Activated CD4-positive, CD25-positive, alpha-beta regulatory T cell treated with anti-CD3 and anti-CD28 coated beads, Interleukin-2, amount 50 U/mL, for 24 hours (primary cell): Measurements from ENCODE around the gene IRF7.
A peak's percentile ranks its signal among the peaks of the same experiment; 100 is the strongest.

Source experiments
- ATAC-seq, 2 donors: fragments of 150-1000 bp; cut with Tn5 transposase; one replicate each; pipeline ENCODE4 v1.10.0; 2021; ENCODE audit warnings: mild to moderate bottlenecking in 1 of 2, moderate library complexity in 1 of 2

Gene IRF7

DNA sequence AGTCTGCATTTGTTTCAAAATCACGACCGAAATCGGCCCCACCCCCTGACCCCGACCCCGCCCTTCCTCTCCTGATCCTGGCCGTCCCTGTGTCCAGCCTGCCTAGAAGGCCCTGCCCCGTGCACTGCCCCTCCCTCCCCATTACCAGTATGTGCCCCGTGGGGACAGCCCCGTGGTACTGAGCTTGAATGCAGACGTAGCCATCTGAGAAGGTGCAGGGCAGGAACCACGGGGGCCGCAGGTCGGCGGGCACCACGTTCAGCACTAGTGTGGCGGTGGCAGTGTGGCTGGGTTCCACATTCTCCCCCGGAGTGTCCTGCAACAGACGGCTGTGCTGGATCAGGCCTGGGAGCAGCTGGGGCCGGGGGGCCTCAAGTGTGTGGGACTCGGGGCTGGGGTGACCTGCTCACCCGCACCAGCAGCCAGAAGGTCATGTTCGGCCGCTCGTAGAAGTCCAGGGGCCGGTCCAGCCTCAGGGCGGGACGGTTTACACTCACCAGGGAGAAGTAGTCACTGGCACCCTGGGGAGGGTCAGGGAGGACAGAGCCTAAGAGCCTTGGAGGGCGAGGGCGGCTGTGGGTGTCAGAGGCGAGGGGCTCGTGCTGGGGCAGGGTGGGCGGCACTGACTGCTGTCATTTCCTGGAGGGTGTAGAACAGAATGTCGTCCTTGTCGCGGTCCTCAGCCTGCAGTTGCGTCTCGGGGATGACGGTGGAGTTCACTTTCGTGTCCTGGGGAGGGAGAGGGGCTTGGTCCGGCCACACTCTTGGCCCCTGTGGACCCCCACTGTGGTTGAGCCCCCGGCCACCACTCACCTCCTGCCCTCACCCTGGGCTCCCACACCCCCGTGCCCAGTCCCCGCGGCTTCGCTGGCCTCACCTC is 5.4 kb upstream of the IRF7 start:
- no peak for ATAC-seq

- ATAC-seq: no peak
Measured at GRCh38 chr11:620201-620600, 4.5 kb upstream of the IRF7 start.

GRCh38 chr11:619628-620050 is 3.9 kb upstream of the IRF7 start:
- no peak for ATAC-seq

DNA sequence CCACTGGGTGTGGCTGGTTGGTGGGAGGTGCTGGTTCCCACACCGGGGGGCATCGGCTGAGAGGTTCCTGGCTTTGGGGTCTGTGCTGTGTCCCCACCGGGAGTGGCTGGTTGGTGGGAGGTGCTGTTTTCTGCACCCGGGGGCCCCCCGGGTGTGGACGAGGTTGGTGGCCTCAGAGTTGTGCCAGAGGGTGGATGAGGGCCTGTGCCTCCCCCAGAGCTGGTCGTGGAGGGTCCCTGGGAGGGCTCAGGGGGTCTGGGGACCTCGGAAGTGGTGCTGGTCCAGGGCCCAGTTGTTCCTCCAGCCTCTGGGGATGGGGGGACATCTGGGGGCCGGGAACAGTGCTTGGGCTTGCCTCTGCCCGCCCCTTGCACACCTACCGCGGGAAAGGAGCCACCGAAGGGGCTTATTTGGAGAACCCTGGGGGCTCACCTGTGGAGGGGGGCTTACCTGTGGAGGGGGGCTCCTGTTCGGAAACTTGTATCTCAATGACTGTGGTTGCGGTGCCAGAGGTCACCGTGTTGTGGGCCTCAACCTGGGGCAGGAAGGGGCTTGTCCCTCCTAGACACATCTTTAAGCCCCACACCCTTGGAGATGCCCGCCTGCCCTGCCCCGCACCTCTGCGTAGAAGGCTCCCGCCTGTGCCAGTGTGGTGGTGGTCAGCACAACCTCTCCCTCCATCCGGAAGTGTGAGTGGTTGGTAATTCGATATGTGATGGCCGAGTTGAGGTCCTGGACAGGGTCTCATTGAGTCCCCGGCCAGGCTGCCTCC is 3.3 kb upstream of the IRF7 start:
- ATAC-seq: no peak

DNA sequence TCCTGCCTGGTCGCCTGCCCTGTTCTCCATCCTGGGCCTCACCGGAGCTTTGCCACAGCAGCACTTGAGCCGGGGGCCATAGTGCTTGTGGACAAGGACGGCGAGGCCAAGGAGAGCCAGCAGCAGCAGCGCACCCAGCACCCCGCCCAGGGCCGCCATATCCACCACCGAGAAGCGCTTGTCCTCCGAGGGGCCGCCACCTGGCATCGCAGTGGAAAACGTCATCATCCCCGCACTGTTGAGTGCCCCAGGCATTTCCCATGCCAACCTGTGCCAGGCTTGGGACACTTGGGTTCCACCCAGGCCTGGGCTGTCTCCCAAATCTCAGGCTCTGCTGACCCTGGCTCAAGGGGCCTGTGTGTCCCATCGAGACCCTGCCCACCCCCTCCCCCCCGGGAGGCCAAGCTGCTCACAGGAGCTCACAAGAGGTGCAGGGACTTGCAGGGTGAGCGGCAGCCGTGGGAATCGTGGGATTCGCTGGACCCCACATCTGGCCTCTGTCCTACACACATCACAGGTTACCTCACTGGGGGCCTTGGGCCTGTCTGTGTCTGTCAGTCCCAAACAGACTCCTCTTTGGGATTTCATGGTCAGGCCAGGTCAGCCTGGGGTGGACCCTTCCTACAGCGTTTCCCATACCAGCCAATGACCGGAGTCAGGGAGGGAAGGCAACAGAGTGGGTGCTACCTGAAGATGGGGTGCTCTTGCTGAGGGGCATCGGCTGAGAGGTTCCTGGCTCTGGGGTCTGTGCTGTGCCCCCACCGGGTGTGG is 2.3 kb upstream of the IRF7 start:
- ATAC-seq: no peak

DNA sequence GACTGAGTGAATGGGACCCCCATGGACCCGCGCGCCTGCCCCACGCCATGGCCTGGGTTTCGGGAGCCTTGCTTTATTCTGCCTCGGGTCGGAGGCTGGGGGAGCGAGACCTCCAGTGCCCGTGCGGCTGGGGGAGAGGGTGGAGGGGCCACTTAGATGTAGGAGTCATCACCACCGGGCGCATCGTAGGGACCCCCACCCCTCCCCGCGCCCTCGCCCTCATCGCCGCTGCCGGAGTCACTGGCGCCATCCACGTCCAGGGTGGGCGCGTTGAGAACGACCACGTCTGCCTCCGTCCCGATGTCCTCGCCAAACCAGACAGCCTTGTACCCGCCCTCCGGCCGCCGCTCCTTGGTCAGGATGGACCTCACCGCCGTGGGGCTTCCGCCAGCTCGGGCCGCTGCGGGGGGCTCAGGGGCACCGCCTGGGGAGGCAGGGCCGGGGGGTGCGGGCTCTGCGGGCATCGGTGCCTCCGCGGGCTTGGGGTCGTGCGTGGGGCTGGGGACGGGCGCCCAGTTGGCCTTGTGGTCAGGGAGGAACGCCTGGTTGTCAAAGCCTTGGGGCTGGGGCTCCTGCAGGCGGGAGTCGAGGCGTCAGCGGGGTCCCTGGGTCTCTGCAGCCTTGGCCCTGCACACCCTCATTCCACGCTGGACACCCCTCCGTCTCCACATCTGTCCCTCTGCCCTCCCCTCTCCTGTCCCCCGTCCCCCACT is 1.6 kb upstream of the IRF7 start:
- ATAC-seq: no peak

- ATAC-seq: no peak
Measured at GRCh38 chr11:616320-617198, 809 bp upstream of the IRF7 start.

DNA sequence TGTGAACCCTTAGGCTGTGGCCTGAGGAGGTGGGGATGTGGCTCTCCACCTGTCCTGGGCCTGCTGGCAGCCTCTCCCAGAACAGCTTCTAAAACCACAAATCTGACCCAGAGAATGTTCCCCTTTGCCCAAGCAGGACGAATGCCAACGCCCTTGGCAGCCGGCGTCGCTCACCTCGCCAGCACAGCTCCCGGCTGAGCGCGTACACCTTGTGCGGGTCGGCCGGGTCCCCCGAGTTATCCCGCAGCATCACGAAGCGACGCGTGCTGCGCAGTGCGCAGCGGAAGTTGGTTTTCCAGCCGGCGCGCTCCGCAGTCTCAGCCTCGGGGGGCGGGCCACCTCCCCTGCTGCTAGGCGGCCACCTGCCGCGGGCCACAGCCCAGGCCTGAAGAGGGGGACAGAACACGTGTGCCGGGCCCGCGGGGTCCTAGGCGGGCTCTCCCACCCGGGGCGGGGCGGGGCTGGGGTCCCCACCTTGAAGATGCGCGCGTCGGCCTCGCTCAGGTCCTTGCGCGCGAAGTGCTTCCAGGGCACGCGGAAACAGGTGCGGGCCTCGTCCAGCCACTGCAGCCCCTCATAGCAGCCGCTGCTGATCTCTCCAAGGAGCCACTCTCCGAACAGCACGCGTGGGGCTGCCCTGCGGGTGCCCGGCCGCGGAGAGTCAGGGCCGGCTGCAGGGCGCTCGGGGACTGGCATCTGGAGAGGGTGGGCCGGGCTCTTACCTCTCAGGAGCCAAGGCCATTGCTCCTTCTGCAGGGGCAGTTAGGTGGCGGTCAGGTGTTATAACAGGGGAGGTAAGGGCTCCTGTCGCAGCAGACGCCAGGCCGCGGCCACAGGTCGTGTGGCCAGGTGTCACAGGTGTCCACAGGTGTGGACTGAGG is 887 bp downstream of the IRF7 start:
- no peak for ATAC-seq

DNA sequence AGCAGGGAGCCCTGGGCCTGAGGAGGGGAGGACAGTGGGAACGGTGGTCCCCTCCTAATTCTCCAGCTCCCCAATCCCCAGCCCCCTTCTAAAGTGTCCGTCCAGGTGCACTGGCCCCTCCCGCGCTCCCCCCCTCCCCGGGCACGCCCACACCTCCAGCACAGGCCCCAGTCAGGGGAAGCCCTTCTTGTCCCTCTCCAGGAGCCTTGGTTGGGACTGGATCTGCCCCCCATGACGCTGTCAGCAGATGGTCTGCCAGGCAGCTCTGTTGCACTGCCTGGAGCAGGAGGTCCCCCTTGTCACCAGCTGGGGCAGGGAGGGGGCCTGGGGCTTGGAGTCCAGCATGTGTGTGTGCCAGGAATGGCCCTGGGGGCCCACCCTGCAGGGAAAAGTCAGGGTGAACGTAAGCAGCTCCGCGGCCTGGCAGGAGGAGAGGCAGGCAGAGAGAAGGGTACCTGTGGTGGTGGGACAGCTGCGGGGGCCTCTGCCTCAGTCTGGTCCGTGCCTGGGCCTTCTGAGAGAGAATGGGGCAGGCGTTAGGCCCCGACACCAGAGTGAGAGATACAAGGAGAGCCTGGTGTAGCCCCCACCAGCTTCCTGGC is 1.6 kb downstream of the IRF7 start:
- no peak for ATAC-seq

- peak; percentile 22 to 24 for ATAC-seq
Measured at GRCh38 chr11:613369-613968, 2.3 kb downstream of the IRF7 start.

DNA sequence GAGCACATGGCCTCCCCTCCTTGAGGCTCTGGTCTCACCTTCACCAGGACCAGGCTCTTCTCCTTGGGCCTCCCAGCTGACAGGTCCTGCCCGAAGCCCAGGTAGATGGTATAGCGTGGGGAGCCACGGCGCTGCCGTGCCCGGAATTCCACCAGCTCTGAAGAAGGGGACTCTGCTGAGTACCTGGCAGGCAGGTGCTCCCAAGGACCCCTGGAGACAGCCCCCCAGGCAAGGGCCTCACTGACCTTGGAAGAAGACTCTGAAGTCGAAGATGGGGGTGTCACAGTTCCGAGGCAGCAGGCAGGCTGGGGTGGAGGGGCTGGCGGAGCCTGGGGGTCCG is 2.8 kb downstream of the IRF7 start:
- ATAC-seq: no peak

DNA sequence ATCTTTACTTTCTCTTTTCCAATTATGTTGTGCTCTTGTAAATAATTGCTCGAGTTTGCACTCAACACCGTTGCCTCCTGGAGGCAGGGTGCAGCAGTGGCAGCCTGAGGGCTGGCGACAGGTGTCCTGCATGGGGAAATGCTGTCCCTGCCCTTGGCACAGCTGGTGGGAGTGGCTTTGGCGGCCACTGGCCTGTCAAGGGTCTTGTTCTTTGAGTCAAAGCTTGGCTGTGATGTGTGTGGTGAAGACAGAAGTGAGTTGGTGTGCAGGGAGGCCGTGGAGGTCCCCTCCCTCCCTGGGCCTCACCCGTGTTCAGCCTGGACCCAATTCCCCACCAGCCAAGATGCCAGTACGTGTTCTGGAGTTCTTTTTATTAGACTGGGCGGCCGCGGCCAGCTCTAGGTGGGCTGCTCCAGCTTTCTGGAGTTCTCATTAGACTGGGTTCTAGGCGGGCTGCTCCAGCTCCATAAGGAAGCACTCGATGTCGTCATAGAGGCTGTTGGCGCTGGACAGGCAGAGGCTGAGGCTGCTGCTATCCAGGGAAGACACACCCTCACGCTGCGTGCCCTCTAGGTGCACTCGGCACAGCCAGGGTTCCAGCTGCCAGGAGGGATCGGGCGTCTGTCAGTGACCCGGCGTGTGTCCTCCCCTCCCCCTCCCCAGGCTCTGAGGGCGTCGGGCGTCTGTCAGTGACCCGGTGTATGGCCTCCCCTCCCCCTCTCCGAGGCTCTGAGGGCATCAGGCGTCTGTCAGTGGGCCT is 3.4 kb downstream of the IRF7 start:
- no peak for ATAC-seq

- ATAC-seq: no peak
Measured at GRCh38 chr11:611001-611996, 4.5 kb downstream of the IRF7 start.

DNA sequence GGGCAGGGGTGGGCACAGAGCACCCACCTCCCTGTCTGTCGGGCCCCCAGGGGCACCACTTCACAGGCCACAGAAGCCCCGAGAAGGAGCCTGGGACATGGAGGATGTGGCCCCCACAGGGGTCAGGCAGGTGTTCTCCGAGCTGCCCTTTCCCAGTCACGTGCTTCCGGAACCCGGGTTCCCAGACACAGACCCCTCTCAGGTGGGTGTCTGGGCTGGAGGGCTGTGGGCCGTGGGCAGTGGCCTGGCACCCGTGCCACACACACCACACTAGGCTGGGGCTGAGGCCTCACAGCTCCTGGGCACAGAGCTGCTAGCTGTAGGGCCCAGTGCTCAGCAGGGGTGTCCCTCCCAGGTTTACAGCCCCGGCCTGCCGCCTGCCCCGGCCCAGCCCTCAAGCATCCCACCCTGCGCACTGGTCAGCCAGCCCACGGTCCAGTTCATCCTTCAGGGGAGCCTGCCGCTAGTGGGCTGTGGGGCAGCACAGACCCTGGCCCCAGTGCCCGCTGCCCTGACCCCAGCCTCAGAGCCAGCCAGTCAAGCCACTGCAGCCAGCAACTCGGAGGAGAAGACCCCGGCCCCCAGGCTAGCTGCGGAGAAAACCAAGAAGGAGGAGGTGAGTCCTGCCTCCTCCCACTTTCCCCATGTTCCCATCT is 5.5 kb downstream of the IRF7 start:
- ATAC-seq: no peak

DNA sequence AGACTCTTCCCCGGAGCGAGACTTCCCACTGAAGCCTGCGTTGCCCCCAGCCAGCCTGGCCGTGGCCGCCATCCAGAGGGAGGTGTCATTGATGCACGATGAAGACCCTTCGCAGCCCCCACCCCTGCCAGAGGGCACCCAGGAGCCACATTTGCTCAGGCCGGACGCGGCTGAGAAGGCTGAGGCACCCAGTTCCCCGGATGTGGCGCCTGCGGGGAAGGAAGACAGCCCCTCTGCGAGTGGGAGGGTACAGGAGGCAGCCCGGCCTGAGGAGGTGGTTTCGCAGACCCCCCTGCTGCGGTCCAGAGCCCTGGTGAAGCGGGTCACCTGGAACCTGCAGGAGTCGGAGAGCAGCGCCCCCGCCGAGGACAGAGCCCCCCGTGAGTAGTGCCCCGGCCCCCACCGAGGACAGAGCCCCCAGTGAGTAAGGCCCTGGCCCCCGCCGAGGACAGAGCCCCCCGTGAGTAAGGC is 6.4 kb downstream of the IRF7 start:
- no peak for ATAC-seq

- ATAC-seq: no peak
Measured at GRCh38 chr11:608791-609251, 6.9 kb downstream of the IRF7 start.
